NCI-H1930 (cell line): ENCODE results near the gene STRN4.
"Not testable (repeated sequence)": the region's sequence is repeated elsewhere in the genome, so short reads cannot be mapped to it uniquely, and the experiment has no call there.

ENCODE experiments used
- DNase-seq, 2 experiments: peaks; one replicate each; lab custom pipeline; 2025; lab: John Stamatoyannopoulos, UW

The STRN4 gene

GRCh38 chr19:46712768-46713338, 33.4 kb downstream of the STRN4 start:
- not testable (repeated sequence) for DNase-seq

GRCh38 chr19:46710687-46711086, 35.6 kb downstream of the STRN4 start:
- DNase-seq = no peak

- peak; percentile 35 to 56 for DNase-seq
These were observed 41.7 kb downstream of the STRN4 start for GRCh38 chr19:46704379-46705076.

GRCh38 chr19:46700704-46701103, 45.5 kb downstream of the STRN4 start:
- no peak for DNase-seq

GRCh38 chr19:46698395-46699321, 47.6 kb downstream of the STRN4 start:
- no peak for DNase-seq

GRCh38 chr19:46697204-46697960, 48.9 kb downstream of the STRN4 start:
- no peak for DNase-seq

- DNase-seq = no peak
These were observed 49.4 kb downstream of the STRN4 start for GRCh38 chr19:46696866-46697203.

- no peak for DNase-seq
These were observed 50.2 kb downstream of the STRN4 start for GRCh38 chr19:46696052-46696451.

- no peak for DNase-seq
These were observed 52.5 kb downstream of the STRN4 start for GRCh38 chr19:46693760-46694159.

- DNase-seq = no peak
These were observed 53.1 kb downstream of the STRN4 start for GRCh38 chr19:46692918-46693722.

GRCh38 chr19:46691948-46692347, 54.3 kb downstream of the STRN4 start:
- DNase-seq = no peak

- no peak for DNase-seq
These were observed 55.1 kb downstream of the STRN4 start for GRCh38 chr19:46691104-46691503.

GRCh38 chr19:46689358-46689757, 56.9 kb downstream of the STRN4 start:
- no peak for DNase-seq

GRCh38 chr19:46687438-46688145, 58.7 kb downstream of the STRN4 start:
- no peak for DNase-seq

- DNase-seq = no peak
These were observed 61.1 kb downstream of the STRN4 start for GRCh38 chr19:46685189-46685588.

- no peak for DNase-seq
These were observed 68.0 kb downstream of the STRN4 start for GRCh38 chr19:46678110-46678732.

GRCh38 chr19:46674416-46675178, 71.7 kb downstream of the STRN4 start:
- DNase-seq = no peak

GRCh38 chr19:46670813-46671212, 75.4 kb downstream of the STRN4 start:
- no peak for DNase-seq
